ENCODE results near the gene PHACTR3. TPM values are rescaled to one million over a fixed set of nuclear protein-coding genes. Genes with fewer than 3 reads are reported as not detected.
A peak's percentile ranks its signal among the peaks of the same experiment; 100 is the strongest.

Gene PHACTR3
- total RNA-seq, 4 donors from 2014 or later = 1.4 to 7.2 (median 4.3) TPM

GRCh38 chr20:59771506-59772372 lies 167.4 kb downstream of the PHACTR3 start:
- TF ChIP-seq POLR2A (IDR thresholded peaks at IDR 0.05) (no peak), CTCF (IDR thresholded peaks at IDR 0.05) (no peak)
- H3K4me3 ChIP-seq (ENCODE audit: low read depth, poor library complexity, severe bottlenecking) = no peak overlapping the region
- peak in 1 of 2 donors; percentile 68 for DNase-seq (ENCODE audit: low spot score in 2 of 2)
- 62 to 66% methylated on average over 11 of the region's 11 CpGs for WGBS, 2 donors
- intact Hi-C loops (cut with DNase I; ENCODE audit: low total_unique reads) = no loop called here

- intact Hi-C loops (cut with DNase I; ENCODE audit: low total_unique reads) = no loop called here
- WGBS, 2 donors = 73 to 80% methylated on average over 5 of the region's 6 CpGs
- no peak overlapping the region for H3K4me3 ChIP-seq (ENCODE audit: low read depth, poor library complexity, severe bottlenecking)
- TF ChIP-seq CTCF (IDR thresholded peaks at IDR 0.05) (no peak), POLR2A (IDR thresholded peaks at IDR 0.05) (no peak)
- peak in 1 of 2 donors; percentile 57 for DNase-seq (ENCODE audit: low spot score in 2 of 2)
These were observed 168.0 kb downstream of the PHACTR3 start for GRCh38 chr20:59772373-59772705.

GRCh38 chr20:59772931-59773913 lies 168.9 kb downstream of the PHACTR3 start:
- TF ChIP-seq POLR2A (IDR thresholded peaks at IDR 0.05) (no peak), CTCF (IDR thresholded peaks at IDR 0.05) (no peak)
- whole genome bisulfite sequencing, 2 donors = 71% methylated on average over 18 to 21 of the region's 21 CpGs
- no peak overlapping the region for H3K4me3 ChIP-seq (ENCODE audit: low read depth, poor library complexity, severe bottlenecking)
- intact Hi-C loops (cut with DNase I; ENCODE audit: low total_unique reads) = no loop called here
- peak in 1 of 2 donors; percentile 77 for DNase-seq (ENCODE audit: low spot score in 2 of 2)

GRCh38 chr20:59774204-59774641 lies 169.9 kb downstream of the PHACTR3 start:
- intact Hi-C loops (cut with DNase I; ENCODE audit: low total_unique reads) = no loop called here
- WGBS, 2 donors = 72 to 77% methylated on average over 17 of the region's 17 CpGs
- no peak overlapping the region for H3K4me3 ChIP-seq (ENCODE audit: low read depth, poor library complexity, severe bottlenecking)
- TF ChIP-seq CTCF (IDR thresholded peaks at IDR 0.05) = no peak
- peak in 1 of 2 donors; percentile 42 for DNase-seq (ENCODE audit: low spot score in 2 of 2)

GRCh38 chr20:59774921-59775686 lies 170.8 kb downstream of the PHACTR3 start:
- intact Hi-C loops (cut with DNase I; ENCODE audit: low total_unique reads) = no loop called here
- DNase-seq (ENCODE audit: low spot score in 2 of 2) = peak in 1 of 2 donors; percentile 82
- no peak for TF ChIP-seq POLR2A (IDR thresholded peaks at IDR 0.05)
- no peak for TF ChIP-seq CTCF (IDR thresholded peaks at IDR 0.05)

More at GRCh38 chr20:59774921-59775686, 170.8 kb downstream of the PHACTR3 start:
- no peak overlapping the region for H3K4me3 ChIP-seq (ENCODE audit: low read depth, poor library complexity, severe bottlenecking)
- WGBS, 2 donors = 80 to 81% methylated on average over 22 to 23 of the region's 23 CpGs

Measured in lower leg skin (tissue), 4 donors.